Measurements from ENCODE around the gene HTR4.
"Not testable (repeated sequence)": the region's sequence is repeated elsewhere in the genome, so short reads cannot be mapped to it uniquely, and the experiment has no call there.

HTR4 gene

DNA sequence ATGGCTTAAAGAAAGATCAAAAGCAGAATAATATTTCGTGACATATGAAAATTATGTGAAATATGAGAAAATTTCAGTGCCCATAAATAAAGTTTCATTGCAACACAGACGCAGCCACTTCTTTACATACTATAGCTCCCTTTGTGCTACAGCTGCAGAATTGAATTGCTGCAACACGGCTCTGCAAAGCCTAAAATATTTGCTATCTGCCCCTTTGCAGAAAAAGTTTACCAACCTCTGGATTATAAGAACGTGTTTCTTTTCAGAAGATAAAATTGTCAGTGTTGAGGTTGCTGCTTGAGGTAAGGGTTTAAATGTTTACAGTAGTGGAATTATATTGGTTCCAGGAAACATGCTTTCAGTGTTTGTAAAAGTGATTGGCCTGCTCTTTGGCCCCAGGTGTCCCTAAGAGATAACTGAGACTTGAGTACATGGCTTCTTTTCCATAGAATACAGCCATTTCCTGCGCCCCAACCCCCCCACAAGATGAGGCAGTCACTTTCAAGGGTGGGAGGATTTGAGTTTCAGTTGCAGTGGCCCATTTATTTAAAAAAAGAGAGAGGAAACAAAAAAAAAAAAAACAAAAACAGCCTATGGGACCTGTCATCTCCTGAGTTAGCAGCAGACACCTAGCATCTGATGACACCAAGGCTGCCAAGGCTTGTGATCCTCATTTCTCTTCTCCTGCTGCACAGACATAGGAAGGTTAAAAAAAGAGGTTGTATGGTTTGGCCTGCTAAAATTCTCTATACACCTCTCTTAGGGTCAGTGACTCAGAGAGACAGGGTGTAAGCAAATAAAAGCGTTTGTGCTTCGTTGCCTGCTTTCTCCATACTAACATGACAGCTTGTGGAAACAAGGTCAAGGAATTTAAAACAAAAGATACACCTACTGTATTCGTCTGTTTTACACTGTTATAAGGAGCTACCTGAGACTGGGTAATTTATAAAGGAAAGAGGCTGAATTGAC, 28.0 kb upstream of the HTR4 start:
- no peak for ATAC-seq
- peaks cover 10% of the 10 kb centered on the region for H3K4me1 Mint-ChIP-seq
- no peak for DNase-seq
- H3K4me3 Mint-ChIP-seq, result no peak overlapping the region
- H3K9me3 Mint-ChIP-seq, result no peaks in the 10 kb centered on the region
- no peaks in the 10 kb centered on the region for H3K36me3 Mint-ChIP-seq (ENCODE audit: low read depth)
- no peak overlapping the region for H3K27ac Mint-ChIP-seq
- peaks cover 9% of the 10 kb centered on the region for H3K27me3 Mint-ChIP-seq

- no peak for ATAC-seq
- H3K36me3 Mint-ChIP-seq (ENCODE audit: low read depth), result no peaks in the 10 kb centered on the region
- H3K27me3 Mint-ChIP-seq, result peaks cover 9% of the 10 kb centered on the region
- H3K4me1 Mint-ChIP-seq, result peaks cover 10% of the 10 kb centered on the region
- H3K4me3 Mint-ChIP-seq, result no peak overlapping the region
- H3K9me3 Mint-ChIP-seq, result no peaks in the 10 kb centered on the region
- no peak for DNase-seq
- H3K27ac Mint-ChIP-seq, result no peak overlapping the region
These were observed 27.1 kb upstream of the HTR4 start for GRCh38 chr5:148681157-148682057.

GRCh38 chr5:148673704-148674103, 19.4 kb upstream of the HTR4 start:
- H3K4me1 Mint-ChIP-seq; H3K4me3 Mint-ChIP-seq; H3K27me3 Mint-ChIP-seq; H3K27ac Mint-ChIP-seq; ATAC-seq; H3K36me3 Mint-ChIP-seq (ENCODE audit: low read depth); DNase-seq: not testable (repeated sequence)
- peaks cover 14% of the 10 kb centered on the region for H3K9me3 Mint-ChIP-seq

- no peaks in the 10 kb centered on the region for H3K36me3 Mint-ChIP-seq (ENCODE audit: low read depth)
- H3K9me3 Mint-ChIP-seq, result no peaks in the 10 kb centered on the region
- no peaks in the 10 kb centered on the region for H3K4me1 Mint-ChIP-seq
- ATAC-seq (no peak), DNase-seq (no peak)
- no peak overlapping the region for H3K27ac Mint-ChIP-seq
- peaks cover 9% of the 10 kb centered on the region for H3K27me3 Mint-ChIP-seq
- H3K4me3 Mint-ChIP-seq, result no peak overlapping the region
These were observed 12.0 kb upstream of the HTR4 start for GRCh38 chr5:148666353-148666752.

- Mint-ChIP-seq H3K9me3 (no peaks in the 10 kb centered on the region), H3K27ac (no peak overlapping the region), H3K4me3 (no peak overlapping the region), H3K27me3 (peaks cover 13% of the 10 kb centered on the region), H3K4me1 (no peaks in the 10 kb centered on the region), H3K36me3 (ENCODE audit: low read depth) (no peaks in the 10 kb centered on the region)
- ATAC-seq (no peak), DNase-seq (no peak)
These were observed 11.1 kb upstream of the HTR4 start for GRCh38 chr5:148665431-148665830.

GRCh38 chr5:148663509-148663908, 9.2 kb upstream of the HTR4 start:
- Mint-ChIP-seq H3K9me3 (no peaks in the 10 kb centered on the region), H3K4me1 (no peaks in the 10 kb centered on the region), H3K36me3 (ENCODE audit: low read depth) (no peaks in the 10 kb centered on the region), H3K4me3 (no peak overlapping the region), H3K27ac (no peak overlapping the region), H3K27me3 (peaks cover 27% of the 10 kb centered on the region)
- ATAC-seq (no peak), DNase-seq (no peak)

GRCh38 chr5:148660346-148660660, 6.0 kb upstream of the HTR4 start:
- DNase-seq (no peak), ATAC-seq (no peak)
- no peaks in the 10 kb centered on the region for H3K9me3 Mint-ChIP-seq
- H3K4me1 Mint-ChIP-seq, result no peaks in the 10 kb centered on the region
- H3K36me3 Mint-ChIP-seq (ENCODE audit: low read depth), result no peaks in the 10 kb centered on the region
- peaks cover 37% of the 10 kb centered on the region for H3K27me3 Mint-ChIP-seq
- no peak overlapping the region for H3K27ac Mint-ChIP-seq
- no peak overlapping the region for H3K4me3 Mint-ChIP-seq

DNA sequence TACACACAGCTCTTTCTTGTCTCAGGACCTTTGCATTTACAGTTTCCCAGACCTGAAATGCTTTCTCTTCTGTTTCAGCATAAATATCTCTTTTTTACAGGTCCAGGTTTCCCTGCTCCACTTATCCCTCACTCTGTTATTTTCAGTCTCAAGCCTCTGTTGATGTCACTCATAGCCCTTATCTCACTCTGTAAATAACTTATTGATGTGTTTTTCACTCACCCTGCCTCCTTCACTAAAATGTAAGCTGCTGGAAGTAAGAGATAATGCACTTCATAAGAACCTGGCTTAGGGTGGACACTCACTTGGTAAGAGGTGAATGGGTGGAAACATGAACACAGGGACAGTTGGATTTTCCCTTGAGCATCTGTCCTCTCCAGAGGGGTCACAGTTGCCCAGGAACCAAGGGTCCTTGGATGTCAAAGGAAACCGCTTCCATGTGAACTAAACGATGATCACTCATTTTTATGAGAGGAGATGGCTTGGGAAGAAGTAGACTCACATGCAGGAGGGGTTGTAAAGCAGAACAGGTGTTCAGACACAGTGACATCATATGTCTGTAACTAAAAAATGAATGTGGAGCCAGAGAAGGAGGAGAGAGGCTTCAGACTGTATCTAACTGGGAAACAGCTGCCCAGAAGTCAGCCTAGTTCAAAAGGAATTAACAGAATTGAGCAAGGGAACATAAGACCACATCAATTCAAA, 5.5 kb upstream of the HTR4 start:
- no peaks in the 10 kb centered on the region for H3K36me3 Mint-ChIP-seq (ENCODE audit: low read depth)
- peaks cover 41% of the 10 kb centered on the region for H3K27me3 Mint-ChIP-seq
- no peak overlapping the region for H3K27ac Mint-ChIP-seq
- H3K4me3 Mint-ChIP-seq, result no peak overlapping the region
- H3K4me1 Mint-ChIP-seq, result no peaks in the 10 kb centered on the region
- H3K9me3 Mint-ChIP-seq, result no peaks in the 10 kb centered on the region
- ATAC-seq (no peak), DNase-seq (no peak)

DNA sequence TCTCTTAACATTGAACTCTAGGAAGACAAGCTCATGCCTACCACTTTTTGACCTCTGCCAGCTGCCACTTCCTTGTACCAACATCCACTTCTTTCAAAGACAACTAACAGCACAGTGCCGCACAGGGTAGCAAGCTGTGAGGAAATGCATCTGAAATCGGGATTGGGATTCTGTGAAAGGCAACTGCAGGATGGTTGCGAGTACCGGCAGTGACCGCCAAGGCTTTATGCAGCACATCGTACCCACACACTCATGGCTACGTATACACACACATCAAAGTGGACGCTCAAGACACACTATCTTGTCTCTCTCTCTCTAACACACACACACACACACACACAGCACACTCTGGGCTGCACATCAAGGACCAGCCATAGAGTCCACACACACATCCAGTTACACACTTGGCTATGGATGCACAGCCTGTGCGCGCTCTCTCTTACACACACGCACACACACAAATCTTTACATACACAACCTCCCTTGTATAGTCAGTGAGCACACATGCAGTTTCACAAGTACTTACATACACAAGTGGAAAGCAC, 964 bp downstream of the HTR4 start:
- Mint-ChIP-seq H3K36me3 (ENCODE audit: low read depth) (no peaks in the 10 kb centered on the region), H3K27ac (no peak overlapping the region), H3K4me1 (no peaks in the 10 kb centered on the region), H3K9me3 (no peaks in the 10 kb centered on the region), H3K4me3 (no peak overlapping the region), H3K27me3 (peaks cover 51% of the 10 kb centered on the region)
- ATAC-seq (no peak), DNase-seq (no peak)

DNA sequence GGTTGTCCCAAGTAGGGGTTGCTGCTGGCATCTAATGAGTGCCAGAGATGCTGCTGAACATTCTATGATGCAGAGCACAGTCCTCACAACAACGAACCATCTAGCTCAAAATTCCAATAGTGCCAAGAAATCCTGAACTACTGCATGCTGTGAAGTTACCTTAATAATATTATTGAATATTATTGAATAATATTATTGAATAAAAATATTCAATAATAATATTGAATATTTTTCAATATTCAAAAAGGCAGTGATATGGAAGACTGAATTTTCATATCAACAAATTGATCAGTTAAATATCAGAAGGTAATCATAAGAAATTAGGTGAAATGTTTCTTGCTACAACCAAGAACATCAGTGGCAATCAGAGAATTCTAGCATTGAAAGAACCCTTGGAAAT, 2.8 kb downstream of the HTR4 start:
- Mint-ChIP-seq H3K9me3 (no peaks in the 10 kb centered on the region), H3K27ac (no peak overlapping the region), H3K27me3 (peaks cover 46% of the 10 kb centered on the region), H3K4me3 (no peak overlapping the region), H3K36me3 (ENCODE audit: low read depth) (no peaks in the 10 kb centered on the region), H3K4me1 (no peaks in the 10 kb centered on the region)
- ATAC-seq (no peak), DNase-seq (no peak)

DNA sequence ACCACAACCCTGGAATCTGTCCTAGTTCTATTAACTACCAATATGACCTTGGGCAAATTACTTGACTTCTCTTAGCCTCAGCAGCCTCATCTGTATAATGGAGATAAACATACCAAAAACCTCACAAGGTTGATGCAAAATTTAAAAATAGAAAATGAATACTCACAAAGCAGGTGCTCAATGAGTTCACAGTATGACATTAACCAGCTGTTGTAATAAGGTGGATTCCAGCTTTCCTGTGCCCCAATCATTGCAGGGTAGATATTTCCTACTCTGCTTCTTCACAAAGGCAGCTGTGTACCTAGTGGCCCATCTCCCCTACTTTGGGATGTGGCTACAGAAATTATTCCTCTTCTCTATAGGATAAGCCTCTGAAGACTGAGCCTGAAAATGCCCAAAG, 8.8 kb downstream of the HTR4 start:
- Mint-ChIP-seq H3K36me3 (ENCODE audit: low read depth) (no peaks in the 10 kb centered on the region), H3K4me3 (no peak overlapping the region), H3K9me3 (no peaks in the 10 kb centered on the region), H3K27me3 (peaks cover 11% of the 10 kb centered on the region), H3K4me1 (no peaks in the 10 kb centered on the region), H3K27ac (no peak overlapping the region)
- DNase-seq (no peak), ATAC-seq (no peak)

DNA sequence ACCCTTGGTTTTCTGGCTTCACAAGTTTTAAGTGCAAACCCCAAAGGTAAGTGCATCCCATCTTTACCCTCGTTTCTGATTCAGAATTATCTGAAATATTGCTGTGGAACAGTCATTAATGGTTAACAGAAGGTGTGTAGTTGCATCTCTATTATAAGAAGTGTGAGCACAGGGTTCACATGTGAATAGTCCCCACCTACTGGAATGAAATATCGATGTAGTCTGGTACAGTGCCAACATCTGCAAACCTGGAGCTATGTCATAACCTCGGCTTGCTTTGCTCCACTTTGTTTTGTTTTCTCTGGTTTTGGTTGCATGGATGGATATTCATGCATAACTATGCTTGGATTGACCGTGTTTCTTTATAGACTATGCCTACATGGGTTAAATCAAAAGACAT, 12.6 kb downstream of the HTR4 start:
- no peak overlapping the region for H3K27ac Mint-ChIP-seq
- H3K27me3 Mint-ChIP-seq, result peaks cover 10% of the 10 kb centered on the region
- H3K4me3 Mint-ChIP-seq, result no peak overlapping the region
- H3K36me3 Mint-ChIP-seq (ENCODE audit: low read depth), result no peaks in the 10 kb centered on the region
- H3K4me1 Mint-ChIP-seq, result no peaks in the 10 kb centered on the region
- no peaks in the 10 kb centered on the region for H3K9me3 Mint-ChIP-seq
- DNase-seq (no peak), ATAC-seq (no peak)

GRCh38 chr5:148640471-148640870, 13.9 kb downstream of the HTR4 start:
- Mint-ChIP-seq H3K4me3 (no peak overlapping the region), H3K27ac (no peak overlapping the region), H3K9me3 (no peaks in the 10 kb centered on the region), H3K4me1 (no peaks in the 10 kb centered on the region), H3K27me3 (peaks cover 10% of the 10 kb centered on the region), H3K36me3 (ENCODE audit: low read depth) (no peaks in the 10 kb centered on the region)
- ATAC-seq (no peak), DNase-seq (no peak)

DNA sequence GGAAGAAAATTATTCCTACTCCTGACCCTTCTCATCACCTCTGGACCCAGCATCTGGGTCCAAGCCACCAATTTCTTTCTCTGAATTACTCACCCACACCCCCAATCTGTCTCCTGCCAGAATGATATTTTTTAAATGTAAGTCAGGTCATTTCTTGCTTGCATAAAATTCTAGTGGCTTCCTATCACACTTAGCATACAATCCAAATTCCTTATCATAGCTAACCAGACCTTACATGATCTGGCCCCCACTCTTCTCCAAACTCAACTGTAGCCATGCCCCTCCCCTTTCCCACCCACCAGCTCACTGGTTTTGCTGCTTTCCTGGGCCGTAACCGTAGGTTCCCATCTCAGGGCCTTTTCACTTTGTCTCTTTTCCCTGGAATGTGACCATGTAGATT, 15.2 kb downstream of the HTR4 start:
- no peaks in the 10 kb centered on the region for H3K9me3 Mint-ChIP-seq
- peaks cover 14% of the 10 kb centered on the region for H3K27me3 Mint-ChIP-seq
- no peaks in the 10 kb centered on the region for H3K36me3 Mint-ChIP-seq (ENCODE audit: low read depth)
- no peak overlapping the region for H3K27ac Mint-ChIP-seq
- H3K4me1 Mint-ChIP-seq, result no peaks in the 10 kb centered on the region
- no peak overlapping the region for H3K4me3 Mint-ChIP-seq
- no peak for DNase-seq
- ATAC-seq, result no peak

Measured in activated naive CD8-positive, alpha-beta T cell treated with anti-CD3 and anti-CD28 coated beads, Interleukin-2, amount 50 U/mL, for 24 hours (primary cell).